Measurements from ENCODE around the gene BARHL1.

The BARHL1 gene

DNA sequence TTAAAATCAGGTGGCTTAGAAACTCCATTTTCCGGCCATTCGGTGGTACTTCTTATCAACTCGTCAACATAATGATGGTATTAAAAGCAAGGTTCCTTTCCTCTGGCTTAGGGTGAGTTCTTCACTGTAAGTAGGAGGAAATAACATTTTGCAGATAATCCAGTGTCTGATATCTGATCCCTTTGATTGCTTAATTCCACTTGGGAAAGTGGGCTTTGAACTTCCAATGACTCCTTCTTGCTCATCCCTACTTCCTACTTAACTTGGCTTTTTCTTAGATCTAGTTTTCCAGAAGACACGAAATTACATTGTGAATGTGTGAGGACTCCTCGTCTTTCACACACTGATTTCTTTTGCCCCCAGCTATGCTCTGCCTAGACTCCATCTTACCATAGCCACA lies 55.8 kb downstream of the BARHL1 start:
- POLR2A ChIA-PET: no interaction called here

DNA sequence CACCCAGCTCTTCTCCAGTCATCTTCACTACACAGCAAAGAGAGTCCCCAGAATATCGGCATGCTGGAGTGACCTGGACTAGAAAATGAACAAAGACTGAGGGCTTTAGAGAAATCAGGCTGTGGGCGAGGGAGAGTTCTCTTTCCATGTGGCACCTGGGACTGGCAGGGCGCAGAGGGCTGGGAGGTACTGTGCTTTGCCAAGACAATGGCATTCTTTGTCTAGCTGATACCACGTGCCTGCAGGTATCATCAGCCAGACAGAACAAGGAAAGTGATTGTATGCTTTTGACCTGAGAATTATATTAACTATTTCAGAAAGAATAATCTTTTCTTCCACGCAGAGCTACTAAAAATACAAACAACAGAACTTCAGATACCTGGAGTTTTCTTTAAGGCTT lies 56.9 kb downstream of the BARHL1 start:
- no peak for DNase-seq (ENCODE audit: low read depth, low spot score)
- ChIA-PET POLR2A (no interaction called here), CTCF (interaction anchor here (1.4 kb wide), 1 partner anchor 12 kb away, joined by 5 read pairs; no protein-coding TSS in a partner anchor)
- TF ChIP-seq, protein P1, sequence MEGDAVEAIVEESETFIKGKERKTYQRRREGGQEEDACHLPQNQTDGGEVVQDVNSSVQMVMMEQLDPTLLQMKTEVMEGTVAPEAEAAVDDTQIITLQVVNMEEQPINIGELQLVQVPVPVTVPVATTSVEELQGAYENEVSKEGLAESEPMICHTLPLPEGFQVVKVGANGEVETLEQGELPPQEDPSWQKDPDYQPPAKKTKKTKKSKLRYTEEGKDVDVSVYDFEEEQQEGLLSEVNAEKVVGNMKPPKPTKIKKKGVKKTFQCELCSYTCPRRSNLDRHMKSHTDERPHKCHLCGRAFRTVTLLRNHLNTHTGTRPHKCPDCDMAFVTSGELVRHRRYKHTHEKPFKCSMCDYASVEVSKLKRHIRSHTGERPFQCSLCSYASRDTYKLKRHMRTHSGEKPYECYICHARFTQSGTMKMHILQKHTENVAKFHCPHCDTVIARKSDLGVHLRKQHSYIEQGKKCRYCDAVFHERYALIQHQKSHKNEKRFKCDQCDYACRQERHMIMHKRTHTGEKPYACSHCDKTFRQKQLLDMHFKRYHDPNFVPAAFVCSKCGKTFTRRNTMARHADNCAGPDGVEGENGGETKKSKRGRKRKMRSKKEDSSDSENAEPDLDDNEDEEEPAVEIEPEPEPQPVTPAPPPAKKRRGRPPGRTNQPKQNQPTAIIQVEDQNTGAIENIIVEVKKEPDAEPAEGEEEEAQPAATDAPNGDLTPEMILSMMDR (IDR thresholded peaks at IDR 0.05; ENCODE audit: insufficient read depth, low read length, missing control alignments): no peak
- H3K4me3 ChIP-seq (ENCODE audit: low read depth, low read length): no peak overlapping the region

More for the DNA sequence above, 55.8 kb downstream of the BARHL1 start:
- TF ChIP-seq, protein P1 (IDR thresholded peaks at IDR 0.05; ENCODE audit: insufficient read depth, low read length, missing control alignments): no peak
- H3K4me3 ChIP-seq (ENCODE audit: low read depth, low read length): no peak overlapping the region
- CTCF ChIA-PET: no interaction called here
- no peak for DNase-seq (ENCODE audit: low read depth, low spot score)
